ENCODE measurements around the gene IDS.

- no peak for TF ChIP-seq EP300 (IDR thresholded peaks at IDR 0.05)
- TF ChIP-seq CTCF (IDR thresholded peaks at IDR 0.05): no peak
- TF ChIP-seq POLR2A (IDR thresholded peaks at IDR 0.05): no peak
Observed at GRCh38 chrX:149511081-149511480, 6.0 kb upstream of the IDS start.

All from stomach (tissue), 4 donors.